Suprapubic skin (tissue), 4 donors: ENCODE data around the gene EPGN. TPM values are rescaled to one million over a fixed set of nuclear protein-coding genes. Genes with fewer than 3 reads are reported as not detected.
A peak's percentile ranks its signal among the peaks of the same experiment; 100 is the strongest.

Source experiments
- DNase-seq, 2 donors: peaks; one replicate each; pipeline ENCODE4 v3.0.0-alpha.2; 2019; ENCODE audit warnings: low spot score in 2 of 2
- H3K27ac ChIP-seq: fragments of 200-600 bp; sonication (generic); one replicate; pipeline ENCODE4 v1.5.1; 2019
- H3K27me3 ChIP-seq: fragments of 200-600 bp; sonication (generic); one replicate; pipeline ENCODE4 v1.5.1; 2019
- H3K36me3 ChIP-seq: fragments of 200-600 bp; sonication (generic); one replicate; pipeline ENCODE4 v1.5.1; 2019
- H3K4me1 ChIP-seq: fragments of 200-600 bp; sonication (generic); one replicate; pipeline ENCODE4 v1.5.1; 2019
- H3K4me3 ChIP-seq: fragments of 200-600 bp; sonication (generic); one replicate; pipeline ENCODE4 v1.5.1; 2019; ENCODE audit warnings: mild to moderate bottlenecking
- H3K9me3 ChIP-seq: fragments of 200-600 bp; sonication (generic); one replicate; pipeline ENCODE4 v1.5.1; 2019
- EP300 ChIP-seq: sonication (generic); formaldehyde crosslinking; IDR thresholded peaks from one replicate; pipeline ENCODE4 v1.6.1; 2017; ENCODE audit warnings: antibody characterized with exemption
- POLR2A ChIP-seq, 2 donors: fragments of 450-650 bp; IDR thresholded peaks; one replicate each; pipeline ENCODE4 v1.6.1; 2017; ENCODE audit warnings: antibody characterized with exemption in 2 of 2, mild to moderate bottlenecking in 2 of 2, moderate library complexity in 2 of 2
- POLR2AphosphoS5 ChIP-seq, 3 donors: sonication (generic); formaldehyde crosslinking; IDR thresholded peaks; one replicate each; pipeline ENCODE4 v1.6.1; 2017; ENCODE audit warnings: antibody characterized with exemption in 3 of 3
- WGBS: methylation state at CpG from one replicate; pipeline ENCODE4 v1.1.5; 2018; 5-methylcytosine and 5-hydroxymethylcytosine counted together
- total RNA-seq, 4 donors: library from RNA; depleted of rRNA; stranded (reverse); fragments of >200 nt; gene quantifications; one replicate each; pipeline ENCODE4 v1.1.0, GENCODE V29; 2016
- TF ChIP-seq, protein P1 (sequence below), 2 donors: fragments of 200-600 bp in 1 of 2; fragments of 450-650 bp in 1 of 2; sonication (generic) in 1 of 2; IDR thresholded peaks; one replicate each; pipeline ENCODE4 v1.5.1; 2016 to 2019; ENCODE audit warnings: antibody characterized with exemption in 2 of 2, mild to moderate bottlenecking in 1 of 2, moderate library complexity in 1 of 2

EPGN gene
- total RNA-seq, 4 donors from 2014 or later, result 8.8 to 28.2 (median 16.5) TPM

DNA sequence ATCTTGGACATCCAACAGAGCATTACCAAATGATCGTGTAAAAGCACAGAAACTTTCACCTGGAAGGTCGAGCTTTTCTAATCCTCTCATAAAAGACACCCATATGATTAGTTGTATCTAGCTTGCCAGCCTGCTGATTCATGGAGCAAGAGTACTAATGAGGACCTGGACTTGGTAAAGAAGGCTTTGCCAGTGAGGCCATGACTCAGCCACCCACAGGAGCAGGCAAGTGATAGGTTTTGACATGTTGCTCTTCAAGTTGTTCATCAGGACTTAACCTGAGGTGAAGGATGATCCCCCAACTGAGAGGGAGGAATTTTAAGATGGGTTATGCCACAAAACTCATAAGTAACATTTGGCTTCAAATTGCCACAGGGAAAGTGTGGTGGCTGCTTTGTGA is 24.7 kb upstream of the EPGN start:
- WGBS, result 55% methylated on average over 2 of the region's 2 CpGs
- no peak overlapping the region for H3K4me3 ChIP-seq
- no peaks in the 10 kb centered on the region for H3K36me3 ChIP-seq
- H3K27me3 ChIP-seq, result no peaks in the 10 kb centered on the region
- peak overlapping the region; percentile 3 for H3K27ac ChIP-seq
- TF ChIP-seq, protein P1, sequence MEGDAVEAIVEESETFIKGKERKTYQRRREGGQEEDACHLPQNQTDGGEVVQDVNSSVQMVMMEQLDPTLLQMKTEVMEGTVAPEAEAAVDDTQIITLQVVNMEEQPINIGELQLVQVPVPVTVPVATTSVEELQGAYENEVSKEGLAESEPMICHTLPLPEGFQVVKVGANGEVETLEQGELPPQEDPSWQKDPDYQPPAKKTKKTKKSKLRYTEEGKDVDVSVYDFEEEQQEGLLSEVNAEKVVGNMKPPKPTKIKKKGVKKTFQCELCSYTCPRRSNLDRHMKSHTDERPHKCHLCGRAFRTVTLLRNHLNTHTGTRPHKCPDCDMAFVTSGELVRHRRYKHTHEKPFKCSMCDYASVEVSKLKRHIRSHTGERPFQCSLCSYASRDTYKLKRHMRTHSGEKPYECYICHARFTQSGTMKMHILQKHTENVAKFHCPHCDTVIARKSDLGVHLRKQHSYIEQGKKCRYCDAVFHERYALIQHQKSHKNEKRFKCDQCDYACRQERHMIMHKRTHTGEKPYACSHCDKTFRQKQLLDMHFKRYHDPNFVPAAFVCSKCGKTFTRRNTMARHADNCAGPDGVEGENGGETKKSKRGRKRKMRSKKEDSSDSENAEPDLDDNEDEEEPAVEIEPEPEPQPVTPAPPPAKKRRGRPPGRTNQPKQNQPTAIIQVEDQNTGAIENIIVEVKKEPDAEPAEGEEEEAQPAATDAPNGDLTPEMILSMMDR (IDR thresholded peaks at IDR 0.05), result no peak
- TF ChIP-seq POLR2AphosphoS5 (IDR thresholded peaks at IDR 0.05) (no peak), POLR2A (IDR thresholded peaks at IDR 0.05) (no peak), EP300 (no peak)
- H3K4me1 ChIP-seq, result no peaks in the 10 kb centered on the region
- no peak for DNase-seq
- H3K9me3 ChIP-seq, result no peaks in the 10 kb centered on the region

DNA sequence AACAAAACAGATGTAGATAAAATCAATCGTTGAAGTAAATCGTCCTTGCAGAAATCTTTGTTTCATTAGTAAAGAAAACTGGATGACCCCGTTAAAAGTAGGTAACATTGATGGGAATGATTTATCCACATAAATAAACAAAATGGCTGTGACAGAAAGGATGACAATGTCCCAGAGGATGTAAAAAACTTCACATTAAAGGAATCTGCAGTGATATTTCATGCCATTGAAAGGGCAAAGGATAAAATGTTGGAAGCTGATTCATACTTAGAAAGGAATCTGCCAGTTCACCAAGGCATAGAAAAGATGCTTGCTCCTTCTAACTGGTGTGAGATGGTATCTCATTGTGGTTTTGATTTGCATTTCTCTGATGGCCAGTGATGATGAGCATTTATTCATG is 24.2 kb upstream of the EPGN start:
- Histone ChIP-seq H3K4me1 (no peaks in the 10 kb centered on the region), H3K27me3 (no peaks in the 10 kb centered on the region), H3K4me3 (no peak overlapping the region), H3K27ac (no peak overlapping the region), H3K36me3 (no peaks in the 10 kb centered on the region), H3K9me3 (no peaks in the 10 kb centered on the region)
- TF ChIP-seq, protein P1 (IDR thresholded peaks at IDR 0.05), result no peak
- TF ChIP-seq POLR2AphosphoS5 (IDR thresholded peaks at IDR 0.05) (no peak), EP300 (no peak), POLR2A (IDR thresholded peaks at IDR 0.05) (no peak)
- WGBS, result 56% methylated on average over 3 of the region's 3 CpGs
- DNase-seq, result no peak

DNA sequence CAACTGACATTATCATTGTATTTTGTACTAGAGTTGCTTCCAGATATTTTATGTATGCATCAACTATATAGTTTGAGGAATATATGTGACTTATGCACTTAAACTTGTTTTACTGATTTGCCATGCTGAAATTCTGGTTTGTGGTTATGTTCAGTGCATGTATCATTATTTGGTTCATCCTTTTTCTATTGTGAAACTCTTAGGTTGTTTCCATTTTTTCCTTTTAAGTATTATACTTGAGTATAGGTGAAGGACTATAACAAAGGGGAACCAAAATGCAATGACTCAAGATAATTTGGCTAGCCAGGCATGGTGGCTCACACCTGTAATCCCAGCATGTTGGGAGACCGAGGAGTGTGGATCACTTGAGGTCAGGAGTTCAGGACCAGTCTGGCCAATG is 21.1 kb upstream of the EPGN start:
- H3K36me3 ChIP-seq, result no peaks in the 10 kb centered on the region
- H3K4me3 ChIP-seq, result no peak overlapping the region
- H3K27me3 ChIP-seq, result no peaks in the 10 kb centered on the region
- WGBS, result 100% methylated on average over 1 of the region's 1 CpG
- no peaks in the 10 kb centered on the region for H3K9me3 ChIP-seq
- TF ChIP-seq, protein P1 (IDR thresholded peaks at IDR 0.05), result no peak
- TF ChIP-seq EP300 (no peak), POLR2A (IDR thresholded peaks at IDR 0.05) (no peak), POLR2AphosphoS5 (IDR thresholded peaks at IDR 0.05) (no peak)
- no peak overlapping the region for H3K27ac ChIP-seq
- H3K4me1 ChIP-seq, result no peaks in the 10 kb centered on the region
- no peak for DNase-seq

DNA sequence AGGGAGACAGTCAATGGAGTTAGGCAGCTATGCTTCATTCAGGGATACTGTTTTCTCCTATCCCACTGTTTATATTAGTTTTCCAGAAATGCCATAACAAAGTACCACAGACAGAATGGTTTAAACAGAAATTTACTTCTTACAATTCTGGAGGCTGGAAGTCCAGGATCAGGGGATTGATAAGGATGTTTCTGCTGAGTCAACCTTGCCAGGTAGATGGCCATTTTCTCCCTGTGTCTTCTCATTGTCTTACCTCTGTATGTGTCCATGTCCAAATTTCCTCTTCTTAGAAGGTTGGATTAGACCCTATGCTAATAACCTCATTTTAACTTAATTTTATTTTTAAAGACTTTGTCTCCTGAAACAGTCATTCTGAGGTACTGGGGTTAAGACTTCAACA is 20.5 kb upstream of the EPGN start:
- Histone ChIP-seq H3K9me3 (no peaks in the 10 kb centered on the region), H3K27me3 (no peaks in the 10 kb centered on the region), H3K36me3 (no peaks in the 10 kb centered on the region), H3K4me3 (no peak overlapping the region), H3K27ac (no peak overlapping the region), H3K4me1 (no peaks in the 10 kb centered on the region)
- no peak for DNase-seq
- no peak for TF ChIP-seq POLR2AphosphoS5 (IDR thresholded peaks at IDR 0.05)
- TF ChIP-seq, protein P1 (IDR thresholded peaks at IDR 0.05), result no peak
- TF ChIP-seq EP300, result no peak
- no peak for TF ChIP-seq POLR2A (IDR thresholded peaks at IDR 0.05)

DNA sequence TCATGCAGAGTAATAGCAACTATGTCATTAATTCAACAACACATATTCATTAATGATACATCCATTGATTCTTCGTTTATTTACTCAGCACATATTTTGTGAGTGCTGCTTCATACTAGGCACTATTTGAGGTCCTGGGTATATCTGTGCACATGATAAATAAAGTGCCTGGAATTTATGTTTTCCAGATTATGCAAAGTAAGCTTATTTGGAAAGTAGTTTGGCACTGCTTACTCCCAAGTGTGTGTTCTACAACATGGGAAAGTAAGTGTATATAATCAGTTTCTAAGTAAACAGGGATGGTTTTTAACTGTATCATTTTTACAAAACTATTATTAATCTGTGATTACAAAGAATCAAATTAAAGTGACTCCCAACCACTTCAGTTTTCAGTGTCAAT is 16.8 kb upstream of the EPGN start:
- Histone ChIP-seq H3K27me3 (no peaks in the 10 kb centered on the region), H3K4me1 (no peaks in the 10 kb centered on the region), H3K9me3 (no peaks in the 10 kb centered on the region), H3K36me3 (no peaks in the 10 kb centered on the region), H3K27ac (no peak overlapping the region), H3K4me3 (no peak overlapping the region)
- 93% methylated on average over 1 of the region's 1 CpG for WGBS
- TF ChIP-seq POLR2AphosphoS5 (IDR thresholded peaks at IDR 0.05) (no peak), POLR2A (IDR thresholded peaks at IDR 0.05) (no peak), EP300 (no peak)
- TF ChIP-seq, protein P1 (IDR thresholded peaks at IDR 0.05), result no peak
- no peak for DNase-seq
